ENCODE measurements around the gene ERGIC3.

The ERGIC3 gene

DNA sequence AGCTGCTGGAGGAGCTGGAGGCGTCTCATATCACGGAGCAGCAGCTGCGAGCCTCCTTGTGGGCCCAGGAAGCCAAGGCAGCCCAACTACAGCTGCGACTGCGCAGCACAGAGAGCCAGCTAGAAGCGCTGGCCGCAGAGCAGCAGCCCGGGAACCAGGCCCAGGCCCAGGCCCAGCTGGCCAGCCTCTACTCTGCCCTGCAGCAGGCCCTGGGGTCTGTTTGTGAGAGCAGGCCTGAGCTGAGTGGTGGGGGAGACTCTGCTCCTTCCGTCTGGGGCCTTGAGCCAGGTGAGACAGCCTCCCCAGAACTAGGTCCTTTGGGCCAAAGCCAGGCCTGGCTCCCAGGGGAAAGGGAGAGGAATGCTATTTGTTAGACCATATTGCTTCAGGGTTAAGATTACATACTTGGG is 44.1 kb upstream of the ERGIC3 start:
- TF ChIP-seq, protein P1, sequence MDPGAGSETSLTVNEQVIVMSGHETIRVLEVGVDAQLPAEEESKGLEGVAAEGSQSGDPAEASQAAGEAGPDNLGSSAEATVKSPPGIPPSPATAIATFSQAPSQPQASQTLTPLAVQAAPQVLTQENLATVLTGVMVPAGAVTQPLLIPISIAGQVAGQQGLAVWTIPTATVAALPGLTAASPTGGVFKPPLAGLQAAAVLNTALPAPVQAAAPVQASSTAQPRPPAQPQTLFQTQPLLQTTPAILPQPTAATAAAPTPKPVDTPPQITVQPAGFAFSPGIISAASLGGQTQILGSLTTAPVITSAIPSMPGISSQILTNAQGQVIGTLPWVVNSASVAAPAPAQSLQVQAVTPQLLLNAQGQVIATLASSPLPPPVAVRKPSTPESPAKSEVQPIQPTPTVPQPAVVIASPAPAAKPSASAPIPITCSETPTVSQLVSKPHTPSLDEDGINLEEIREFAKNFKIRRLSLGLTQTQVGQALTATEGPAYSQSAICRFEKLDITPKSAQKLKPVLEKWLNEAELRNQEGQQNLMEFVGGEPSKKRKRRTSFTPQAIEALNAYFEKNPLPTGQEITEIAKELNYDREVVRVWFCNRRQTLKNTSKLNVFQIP (CRISPR knock-in tag; IDR thresholded peaks at IDR 0.05; ENCODE audit: borderline replicate concordance, low read depth): no peak
- TF ChIP-seq BACH2 (CRISPR knock-in tag; IDR thresholded peaks at IDR 0.05; ENCODE audit: borderline replicate concordance) (no peak), ZFP3 (CRISPR knock-in tag; IDR thresholded peaks at IDR 0.05) (no peak), TOX (CRISPR knock-in tag; IDR thresholded peaks at IDR 0.05; ENCODE audit: borderline replicate concordance) (no peak), ZNF8 (CRISPR knock-in tag; IDR thresholded peaks at IDR 0.05) (no peak), ISL1 (CRISPR knock-in tag; IDR thresholded peaks at IDR 0.05) (no peak), CSDC2 (CRISPR knock-in tag; IDR thresholded peaks at IDR 0.05) (no peak), ZFP30 (CRISPR knock-in tag; IDR thresholded peaks at IDR 0.05) (no peak), ESRRG (CRISPR knock-in tag; IDR thresholded peaks at IDR 0.05) (no peak), PPARA (CRISPR knock-in tag; IDR thresholded peaks at IDR 0.05; ENCODE audit: borderline replicate concordance) (no peak), ZNF70 (CRISPR knock-in tag; IDR thresholded peaks at IDR 0.05) (no peak), GLIS3 (CRISPR knock-in tag; IDR thresholded peaks at IDR 0.05) (no peak), ZC3H10 (CRISPR knock-in tag; IDR thresholded peaks at IDR 0.05) (no peak), SNAI2 (CRISPR knock-in tag; IDR thresholded peaks at IDR 0.05) (no peak), RARB (CRISPR knock-in tag; IDR thresholded peaks at IDR 0.05) (no peak), TCF4 (CRISPR knock-in tag; IDR thresholded peaks at IDR 0.05; ENCODE audit: borderline replicate concordance) (no peak), OSR1 (CRISPR knock-in tag; IDR thresholded peaks at IDR 0.05) (no peak)
- TF ChIP-seq, protein P2, sequence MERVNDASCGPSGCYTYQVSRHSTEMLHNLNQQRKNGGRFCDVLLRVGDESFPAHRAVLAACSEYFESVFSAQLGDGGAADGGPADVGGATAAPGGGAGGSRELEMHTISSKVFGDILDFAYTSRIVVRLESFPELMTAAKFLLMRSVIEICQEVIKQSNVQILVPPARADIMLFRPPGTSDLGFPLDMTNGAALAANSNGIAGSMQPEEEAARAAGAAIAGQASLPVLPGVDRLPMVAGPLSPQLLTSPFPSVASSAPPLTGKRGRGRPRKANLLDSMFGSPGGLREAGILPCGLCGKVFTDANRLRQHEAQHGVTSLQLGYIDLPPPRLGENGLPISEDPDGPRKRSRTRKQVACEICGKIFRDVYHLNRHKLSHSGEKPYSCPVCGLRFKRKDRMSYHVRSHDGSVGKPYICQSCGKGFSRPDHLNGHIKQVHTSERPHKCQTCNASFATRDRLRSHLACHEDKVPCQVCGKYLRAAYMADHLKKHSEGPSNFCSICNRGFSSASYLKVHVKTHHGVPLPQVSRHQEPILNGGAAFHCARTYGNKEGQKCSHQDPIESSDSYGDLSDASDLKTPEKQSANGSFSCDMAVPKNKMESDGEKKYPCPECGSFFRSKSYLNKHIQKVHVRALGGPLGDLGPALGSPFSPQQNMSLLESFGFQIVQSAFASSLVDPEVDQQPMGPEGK (CRISPR knock-in tag; IDR thresholded peaks at IDR 0.05; ENCODE audit: borderline replicate concordance): no peak
- TF ChIP-seq, protein P3, sequence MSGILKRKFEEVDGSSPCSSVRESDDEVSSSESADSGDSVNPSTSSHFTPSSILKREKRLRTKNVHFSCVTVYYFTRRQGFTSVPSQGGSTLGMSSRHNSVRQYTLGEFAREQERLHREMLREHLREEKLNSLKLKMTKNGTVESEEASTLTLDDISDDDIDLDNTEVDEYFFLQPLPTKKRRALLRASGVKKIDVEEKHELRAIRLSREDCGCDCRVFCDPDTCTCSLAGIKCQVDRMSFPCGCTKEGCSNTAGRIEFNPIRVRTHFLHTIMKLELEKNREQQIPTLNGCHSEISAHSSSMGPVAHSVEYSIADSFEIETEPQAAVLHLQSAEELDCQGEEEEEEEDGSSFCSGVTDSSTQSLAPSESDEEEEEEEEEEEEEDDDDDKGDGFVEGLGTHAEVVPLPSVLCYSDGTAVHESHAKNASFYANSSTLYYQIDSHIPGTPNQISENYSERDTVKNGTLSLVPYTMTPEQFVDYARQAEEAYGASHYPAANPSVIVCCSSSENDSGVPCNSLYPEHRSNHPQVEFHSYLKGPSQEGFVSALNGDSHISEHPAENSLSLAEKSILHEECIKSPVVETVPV (CRISPR knock-in tag; IDR thresholded peaks at IDR 0.05): no peak
- TF ChIP-seq, protein P4, sequence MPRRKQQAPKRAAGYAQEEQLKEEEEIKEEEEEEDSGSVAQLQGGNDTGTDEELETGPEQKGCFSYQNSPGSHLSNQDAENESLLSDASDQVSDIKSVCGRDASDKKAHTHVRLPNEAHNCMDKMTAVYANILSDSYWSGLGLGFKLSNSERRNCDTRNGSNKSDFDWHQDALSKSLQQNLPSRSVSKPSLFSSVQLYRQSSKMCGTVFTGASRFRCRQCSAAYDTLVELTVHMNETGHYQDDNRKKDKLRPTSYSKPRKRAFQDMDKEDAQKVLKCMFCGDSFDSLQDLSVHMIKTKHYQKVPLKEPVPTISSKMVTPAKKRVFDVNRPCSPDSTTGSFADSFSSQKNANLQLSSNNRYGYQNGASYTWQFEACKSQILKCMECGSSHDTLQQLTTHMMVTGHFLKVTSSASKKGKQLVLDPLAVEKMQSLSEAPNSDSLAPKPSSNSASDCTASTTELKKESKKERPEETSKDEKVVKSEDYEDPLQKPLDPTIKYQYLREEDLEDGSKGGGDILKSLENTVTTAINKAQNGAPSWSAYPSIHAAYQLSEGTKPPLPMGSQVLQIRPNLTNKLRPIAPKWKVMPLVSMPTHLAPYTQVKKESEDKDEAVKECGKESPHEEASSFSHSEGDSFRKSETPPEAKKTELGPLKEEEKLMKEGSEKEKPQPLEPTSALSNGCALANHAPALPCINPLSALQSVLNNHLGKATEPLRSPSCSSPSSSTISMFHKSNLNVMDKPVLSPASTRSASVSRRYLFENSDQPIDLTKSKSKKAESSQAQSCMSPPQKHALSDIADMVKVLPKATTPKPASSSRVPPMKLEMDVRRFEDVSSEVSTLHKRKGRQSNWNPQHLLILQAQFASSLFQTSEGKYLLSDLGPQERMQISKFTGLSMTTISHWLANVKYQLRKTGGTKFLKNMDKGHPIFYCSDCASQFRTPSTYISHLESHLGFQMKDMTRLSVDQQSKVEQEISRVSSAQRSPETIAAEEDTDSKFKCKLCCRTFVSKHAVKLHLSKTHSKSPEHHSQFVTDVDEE (CRISPR knock-in tag; IDR thresholded peaks at IDR 0.05): no peak
- ATAC-seq: no peak

DNA sequence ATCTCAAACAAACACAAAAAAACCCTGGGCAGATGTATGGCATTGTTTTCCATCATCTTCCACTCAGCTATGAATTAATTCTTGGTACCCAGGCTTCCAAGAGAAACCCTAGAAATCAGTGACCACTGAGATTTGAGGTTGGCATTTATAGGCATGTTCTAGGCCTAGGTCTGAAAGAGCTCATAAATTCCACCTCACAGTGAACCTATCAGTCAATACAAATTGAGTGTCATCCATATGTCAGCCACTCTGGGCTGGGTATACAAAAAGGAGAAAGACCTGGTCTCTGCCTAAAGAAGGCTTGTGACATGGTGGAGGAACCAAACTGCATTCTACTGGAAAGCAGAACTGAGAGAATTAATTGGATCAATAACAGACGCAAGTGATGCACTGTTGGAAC is 42.6 kb upstream of the ERGIC3 start:
- TF ChIP-seq, protein P2 (CRISPR knock-in tag; IDR thresholded peaks at IDR 0.05; ENCODE audit: borderline replicate concordance): no peak
- no peak for ATAC-seq

DNA sequence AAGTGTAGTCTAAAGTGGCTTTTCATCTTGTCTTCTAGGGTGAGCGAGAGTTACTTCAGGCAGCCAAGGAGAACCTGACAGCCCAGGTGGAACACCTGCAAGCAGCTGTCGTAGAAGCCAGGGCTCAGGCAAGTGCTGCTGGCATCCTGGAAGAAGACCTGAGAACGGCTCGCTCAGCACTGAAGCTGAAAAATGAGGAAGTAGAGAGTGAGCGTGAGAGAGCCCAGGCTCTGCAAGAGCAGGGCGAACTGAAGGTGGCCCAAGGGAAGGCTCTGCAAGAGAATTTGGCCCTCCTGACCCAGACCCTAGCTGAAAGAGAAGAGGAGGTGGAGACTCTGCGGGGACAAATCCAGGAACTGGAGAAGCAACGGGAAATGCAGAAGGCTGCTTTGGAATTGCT is 39.5 kb upstream of the ERGIC3 start:
- TF ChIP-seq RARB (CRISPR knock-in tag; IDR thresholded peaks at IDR 0.05): no peak
- no peak for TF ChIP-seq ESRRG (CRISPR knock-in tag; IDR thresholded peaks at IDR 0.05)
- TF ChIP-seq, protein P5, sequence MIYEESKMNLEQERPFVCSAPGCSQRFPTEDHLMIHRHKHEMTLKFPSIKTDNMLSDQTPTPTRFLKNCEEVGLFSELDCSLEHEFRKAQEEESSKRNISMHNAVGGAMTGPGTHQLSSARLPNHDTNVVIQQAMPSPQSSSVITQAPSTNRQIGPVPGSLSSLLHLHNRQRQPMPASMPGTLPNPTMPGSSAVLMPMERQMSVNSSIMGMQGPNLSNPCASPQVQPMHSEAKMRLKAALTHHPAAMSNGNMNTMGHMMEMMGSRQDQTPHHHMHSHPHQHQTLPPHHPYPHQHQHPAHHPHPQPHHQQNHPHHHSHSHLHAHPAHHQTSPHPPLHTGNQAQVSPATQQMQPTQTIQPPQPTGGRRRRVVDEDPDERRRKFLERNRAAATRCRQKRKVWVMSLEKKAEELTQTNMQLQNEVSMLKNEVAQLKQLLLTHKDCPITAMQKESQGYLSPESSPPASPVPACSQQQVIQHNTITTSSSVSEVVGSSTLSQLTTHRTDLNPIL (CRISPR knock-in tag; IDR thresholded peaks at IDR 0.05; ENCODE audit: low read depth): no peak
- no peak for TF ChIP-seq ZNF565 (CRISPR knock-in tag; conservative IDR thresholded peaks at IDR 0.05; ENCODE audit: low read depth)
- TF ChIP-seq ZNF8 (CRISPR knock-in tag; IDR thresholded peaks at IDR 0.05): no peak
- no peak for TF ChIP-seq TCF4 (CRISPR knock-in tag; IDR thresholded peaks at IDR 0.05; ENCODE audit: borderline replicate concordance)
- TF ChIP-seq OSR1 (CRISPR knock-in tag; IDR thresholded peaks at IDR 0.05): no peak
- TF ChIP-seq ARNTL (CRISPR knock-in tag; IDR thresholded peaks at IDR 0.05; ENCODE audit: borderline replicate concordance, low read depth): no peak
- TF ChIP-seq GLIS3 (CRISPR knock-in tag; IDR thresholded peaks at IDR 0.05): no peak
- TF ChIP-seq, protein P3 (CRISPR knock-in tag; IDR thresholded peaks at IDR 0.05): no peak
- ATAC-seq: no peak
